HepG2 (cell line): ENCODE results near the gene RNF5. TPM values are rescaled to one million over a fixed set of nuclear protein-coding genes. Genes with fewer than 3 reads are reported as not detected.

ENCODE experiments used
- ATAC-seq: fragments of 200-7000 bp; cut with Tn5 transposase; 3 replicates; pipeline ENCODE4 v1.9.1; 2020; ENCODE audit warnings: mild to moderate bottlenecking, moderate library complexity
- Bru-seq: library from RNA; stranded (reverse); fragments of 400-500 nt; gene quantifications from one replicate; lab custom pipeline; 2021; lab: Mats Ljungman, UMichigan
- BruChase-seq, 2 experiments: library from RNA; stranded (reverse); fragments of 400-500 nt; gene quantifications; one replicate each; lab custom pipeline; 2021; lab: Mats Ljungman, UMichigan
- BruUV-seq: library from RNA; stranded (reverse); fragments of 400-500 nt; replicated peaks from 2 replicates; lab custom pipeline; 2021; lab: Mats Ljungman, UMichigan
- CTCF ChIA-PET: fragments of 300-600 bp; formaldehyde crosslinking; extraction: SDS; loops from one replicate; lab custom pipeline; 2021; ENCODE audit warnings: low total read pairs, inconsistent platforms, low intra/inter-chr PET ratio; lab: Yijun Ruan, JAX
- POLR2A ChIA-PET: fragments of 350-600 bp; sonication (Branson Sonifier 250); formaldehyde crosslinking; loops from one replicate; lab custom pipeline; 2020; ENCODE audit warnings: antibody characterized with exemption, inconsistent platforms; lab: Yijun Ruan, JAX
- DNase-seq: peaks from one replicate; pipeline ENCODE4 v3.0.0-alpha.2; 2015; ENCODE audit warnings: low spot score
- FAIRE-seq: peaks from 3 replicates; lab custom pipeline; 2011; peaks lifted over from hg19 to GRCh38; lab: Jason Lieb, UNC
- H2AFZ ChIP-seq: one replicate; pipeline ENCODE4 v1.6.1; 2011; ENCODE audit warnings: low read length, inconsistent platforms
- H3K27ac ChIP-seq: fragments of 300-600 bp; 3 replicates; pipeline ENCODE4 v1.8.0; 2011; ENCODE audit warnings: mixed run types, mild to moderate bottlenecking, mixed read lengths, low read length, inconsistent platforms; ENCODE audit not compliant: insufficient read depth; ENCODE audit errors: extremely low read length
- H3K27me3 ChIP-seq, 2 experiments: fragments of 200-600 bp in 1 of 2; 2 replicates in 1 of 2; 3 replicates in 1 of 2; pipeline versions ENCODE4 v1.6.0 to v1.8.0; 2011; ENCODE audit warnings: low read length in 2 of 2, mild to moderate bottlenecking in 2 of 2, moderate library complexity in 2 of 2, inconsistent platforms in 1 of 2; ENCODE audit not compliant: insufficient read depth in 2 of 2, control insufficient read depth in 1 of 2
- H3K36me3 ChIP-seq, 2 experiments: fragments of 200-600 bp in 1 of 2; replicated peaks in 1 of 2; 2 replicates in 1 of 2; 3 replicates in 1 of 2; pipeline versions ENCODE4 v1.5.1 to v1.8.0; 2011; ENCODE audit warnings: low read length in 2 of 2, inconsistent platforms in 1 of 2; ENCODE audit not compliant: insufficient read depth in 2 of 2, control insufficient read depth in 1 of 2
- H3K4me1 ChIP-seq: 2 replicates; pipeline ENCODE4 v1.5.1; 2012; ENCODE audit warnings: low read length, inconsistent platforms; ENCODE audit not compliant: insufficient read depth
- H3K4me2 ChIP-seq: 2 replicates; pipeline ENCODE4 v1.6.0; 2011; ENCODE audit warnings: low read depth, low read length, inconsistent platforms
- H3K4me3 ChIP-seq, 3 experiments: fragments of 200-600 bp in 1 of 3; sonication (generic), shearing (Covaris generic) in 1 of 3; replicated peaks in 1 of 3; 2 replicates each; pipeline ENCODE4 v1.5.1; 2011 to 2016; ENCODE audit warnings: low read length in 3 of 3, inconsistent platforms in 2 of 3, low read depth in 2 of 3, mild to moderate bottlenecking in 2 of 3, control low read depth in 1 of 3, mixed read lengths in 1 of 3; ENCODE audit not compliant: insufficient read depth in 1 of 3
- H3K79me2 ChIP-seq: one replicate; pipeline ENCODE4 v1.6.1; 2011; ENCODE audit warnings: low read length, inconsistent platforms; ENCODE audit not compliant: insufficient read depth
- H3K9ac ChIP-seq: 2 replicates; pipeline ENCODE4 v1.6.0; 2011; ENCODE audit warnings: mild to moderate bottlenecking, low read depth, low read length, inconsistent platforms; ENCODE audit not compliant: insufficient read depth
- H3K9me3 ChIP-seq: 2 replicates; pipeline ENCODE4 v1.5.1; 2012; ENCODE audit warnings: mild to moderate bottlenecking, low read length
- H4K20me1 ChIP-seq: 2 replicates; pipeline ENCODE4 v1.6.0; 2011; ENCODE audit warnings: inconsistent platforms, mild to moderate bottlenecking, low read length, moderate library complexity; ENCODE audit not compliant: insufficient read depth
- ATF7-NPFF ChIP-seq: sonication (generic); formaldehyde crosslinking; IDR thresholded peaks from 2 replicates; pipeline ENCODE4 v1.8.1; 2023; ENCODE audit warnings: mild to moderate bottlenecking, low read depth, missing genetic modification reagents, moderate library complexity
- ELF4 ChIP-seq: sonication (generic); formaldehyde crosslinking; IDR thresholded peaks from 2 replicates; pipeline ENCODE4 v1.5.0; 2020; ENCODE audit warnings: missing genetic modification reagents, mild to moderate bottlenecking, moderate library complexity, borderline replicate concordance
- GTF2F1 ChIP-seq: fragments of 150-350 bp; IDR thresholded peaks from 2 replicates; pipeline ENCODE4 v1.6.1; 2014; ENCODE audit warnings: low read length
- GTF3A ChIP-seq: sonication (generic); formaldehyde crosslinking; conservative IDR thresholded peaks from 2 replicates; pipeline ENCODE4 v1.4.0; 2020; ENCODE audit warnings: mild to moderate bottlenecking, missing genetic modification reagents
- HCFC1 ChIP-seq: fragments of 150-350 bp; IDR thresholded peaks from 2 replicates; pipeline ENCODE4 v1.6.1; 2014; ENCODE audit warnings: low read depth, low read length
- HNF4G ChIP-seq, 2 experiments: sonication (generic) in 1 of 2; formaldehyde crosslinking in 1 of 2; IDR thresholded peaks; 2 replicates each; pipeline versions ENCODE4 v1.4.0 to v1.6.1; 2011 to 2020; ENCODE audit warnings: borderline replicate concordance in 2 of 2, low read depth in 2 of 2, mild to moderate bottlenecking in 2 of 2, low read length in 1 of 2, missing genetic modification reagents in 1 of 2, moderate library complexity in 1 of 2
- ISL2 ChIP-seq: sonication (generic); formaldehyde crosslinking; IDR thresholded peaks from 2 replicates; pipeline ENCODE4 v1.5.0; 2020; ENCODE audit warnings: missing genetic modification reagents
- JDP2 ChIP-seq: sonication (generic); formaldehyde crosslinking; IDR thresholded peaks from 2 replicates; pipeline ENCODE4 v1.8.1; 2022; ENCODE audit warnings: missing genetic modification reagents, borderline replicate concordance
- KAT8 ChIP-seq: IDR thresholded peaks from 2 replicates; pipeline ENCODE4 v1.6.1; 2016; ENCODE audit warnings: missing genetic modification reagents, missing compliant biosample characterization
- PHF8 ChIP-seq: sonication (generic); formaldehyde crosslinking; IDR thresholded peaks from 2 replicates; pipeline ENCODE4 v1.5.0; 2020; ENCODE audit warnings: missing genetic modification reagents
- POLR2AphosphoS5 ChIP-seq: IDR thresholded peaks from 2 replicates; pipeline ENCODE4 v1.6.1; 2012; ENCODE audit warnings: low read depth, low read length
- RFXAP ChIP-seq: sonication (generic); formaldehyde crosslinking; IDR thresholded peaks from 2 replicates; pipeline ENCODE4 v1.4.0; 2020; ENCODE audit warnings: missing genetic modification reagents, borderline replicate concordance
- SIN3A ChIP-seq: IDR thresholded peaks from 2 replicates; pipeline ENCODE4 v1.6.1; 2011; ENCODE audit warnings: low read depth, mild to moderate bottlenecking, control low read depth, low read length, borderline replicate concordance
- TFDP1 ChIP-seq: IDR thresholded peaks from 2 replicates; pipeline ENCODE4 v1.6.1; 2016; ENCODE audit warnings: missing compliant biosample characterization, missing genetic modification reagents, borderline replicate concordance
- ZMAT3 ChIP-seq: sonication (generic); formaldehyde crosslinking; conservative IDR thresholded peaks from 2 replicates; pipeline ENCODE4 v1.7.0; 2021; ENCODE audit warnings: missing genetic modification reagents
- ZNF766 ChIP-seq: sonication (generic); formaldehyde crosslinking; IDR thresholded peaks from 2 replicates; pipeline ENCODE4 v1.5.0; 2020; ENCODE audit warnings: missing genetic modification reagents, borderline replicate concordance
- WGBS: methylation state at CpG from one replicate; pipeline ENCODE4 v1.1.6; 2017; ENCODE audit warnings: low lambda C conversion rate; 5-methylcytosine and 5-hydroxymethylcytosine counted together
- in situ Hi-C: cut with HindIII; loops from 2 replicates; pipeline ENCODE4 v1.10.0; 2017; ENCODE audit warnings: low pct_unique_long_range_greater_than_20kb; ENCODE audit not compliant: extremely low pct_ligation_motif_present
- intact Hi-C: fragments of 100-400 bp; cut with micrococcal nuclease; formaldehyde crosslinking; loops from one replicate; pipeline ENCODE4 v1.10.0; 2022; ENCODE audit not compliant: unreplicated experiment
- long read RNA-seq, 2 experiments: library from RNA in 1 of 2; library from polyadenylated mRNA in 1 of 2; stranded (forward) in 1 of 2; unstranded in 1 of 2; transcript quantifications; one replicate each; pipeline ENCODE4 v2.0.0, GENCODE V29; 2019 to 2022
- polyA minus RNA-seq, 3 experiments: library from RNA; depleted of rRNA, polyadenylated mRNA; stranded (reverse); fragments of >200 nt; gene quantifications; 2 replicates each; pipeline ENCODE4 v1.2.3, GENCODE V29; 2011; ENCODE audit warnings: low replicate concordance in 1 of 3
- polyA plus RNA-seq, 8 experiments: library from polyadenylated mRNA; depleted of rRNA in 3 of 8; stranded (reverse) in 7 of 8; unstranded in 1 of 8; fragments of >200 nt; fragmentation: Illumina TruSeq in 4 of 8; extraction: Trizol in 4 of 8; gene quantifications; 2 replicates each; pipeline versions ENCODE4 v1.2.1 to v1.2.3, GENCODE V29; 2011 to 2016; ENCODE audit warnings: low read depth in 4 of 8, missing spikeins in 1 of 8, mixed read lengths in 1 of 8; ENCODE audit not compliant: insufficient read depth in 1 of 8
- total RNA-seq, 5 experiments: library from RNA; depleted of rRNA; stranded (reverse); fragments of >200 nt; fragmentation: Illumina TruSeq; extraction: Trizol; gene quantifications; 2 replicates each; pipeline ENCODE4 v1.2.3, GENCODE V29; 2016; ENCODE audit warnings: low read depth in 1 of 5

The RNF5 gene
- total RNA-seq (2016; rRNA removed; fragmentation: Illumina TruSeq; extraction: Trizol) (98.0 and 107 TPM in 2 replicates), polyA plus RNA-seq (2011; rRNA removed) (117 and 131 TPM in 2 replicates), polyA minus RNA-seq (2011; rRNA and poly(A)+ RNA removed; ENCODE audit: low replicate concordance) (64.0 and 99.2 TPM in 2 replicates), Bru-seq, nascent RNA (percentile 93 among the genes with signal in this experiment), BruChase-seq, experiment 1, labeled RNA remaining after a 6-hour chase (percentile 97 among the genes with signal in this experiment), BruChase-seq, experiment 2, labeled RNA remaining after a 2-hour chase (percentile 94 among the genes with signal in this experiment)
- total RNA-seq (2016; cell fraction: cytosol; rRNA removed; fragmentation: Illumina TruSeq; extraction: Trizol; ENCODE audit: low read depth): 51.1 and 51.5 TPM in 2 replicates
- 100 and 113 TPM in 2 replicates for total RNA-seq (2016; cell fraction: insoluble cytoplasmic fraction; rRNA removed; fragmentation: Illumina TruSeq; extraction: Trizol)
- 81.3 and 84.1 TPM in 2 replicates for total RNA-seq (2016; cell fraction: membrane; rRNA removed; fragmentation: Illumina TruSeq; extraction: Trizol)
- 38.9 and 40.1 TPM in 2 replicates for total RNA-seq (2016; cell fraction: nucleus; rRNA removed; fragmentation: Illumina TruSeq; extraction: Trizol)
- 180 and 181 TPM in 2 replicates for polyA plus RNA-seq (2011; cell fraction: cytosol; rRNA removed)
- polyA plus RNA-seq (2011; cell fraction: nucleus; rRNA removed): 49.7 and 51.1 TPM in 2 replicates
- polyA plus RNA-seq (2012): 124 and 133 TPM in 2 replicates
- polyA plus RNA-seq (2016; cell fraction: cytosol; fragmentation: Illumina TruSeq; extraction: Trizol; ENCODE audit: low read depth): 72.5 TPM in 2 replicates
- 150 and 151 TPM in 2 replicates for polyA plus RNA-seq (2016; cell fraction: insoluble cytoplasmic fraction; fragmentation: Illumina TruSeq; extraction: Trizol; ENCODE audit: low read depth)
- 109 and 112 TPM in 2 replicates for polyA plus RNA-seq (2016; cell fraction: membrane; fragmentation: Illumina TruSeq; extraction: Trizol; ENCODE audit: low read depth)
- 75.3 and 76.6 TPM in 2 replicates for polyA plus RNA-seq (2016; cell fraction: nucleus; fragmentation: Illumina TruSeq; extraction: Trizol; ENCODE audit: insufficient read depth, low read depth)
- 36.3 and 44.2 TPM in 2 replicates for polyA minus RNA-seq (2011; cell fraction: cytosol; rRNA and poly(A)+ RNA removed)
- polyA minus RNA-seq (2011; cell fraction: nucleus; rRNA and poly(A)+ RNA removed): 16.9 and 18.9 TPM in 2 replicates
- long read RNA-seq, experiment 1, partial matches to known transcripts: 12 of 14 reads
- long read RNA-seq, experiment 1, other reads (novel, unspliced or antisense): 2 of 14 reads
- long read RNA-seq, experiment 2, transcript RNF5-203 (6 exons, 1,168 nt): major isoform, 53 of 112 reads
- long read RNA-seq, experiment 2, partial matches to known transcripts: 32 of 112 reads
- long read RNA-seq, experiment 2, other reads (novel, unspliced or antisense): 27 of 112 reads

GRCh38 chr6:32177788-32178546, at the start of gene RNF5:
RNF5 (plus strand) TSS chr6:32178405; CDS start chr6:32178512, 107 bp downstream.
- H2AFZ ChIP-seq: no peak within 1 kb of the TSS
- ATAC-seq: peak; percentile 90
- CTCF ChIA-PET: interaction anchor here (0.9 kb wide), 1 partner anchor 59 kb away, joined by 3 read pairs; no protein-coding TSS in a partner anchor
- peak; percentile 9; the same call in 1 of the 2 replicates for TF ChIP-seq KAT8
- 0 out of 2 replicates have a peak, but pooled peaks have one; percentile 24 for TF ChIP-seq ZMAT3 (CRISPR knock-in tag)
- TF ChIP-seq GTF3A (CRISPR knock-in tag): no peak
- TF ChIP-seq ATF7-NPFF: 0 out of 2 replicates have a peak, but pooled peaks have one; percentile 16
- TF ChIP-seq TFDP1 (CRISPR knock-in tag): peak; percentile 25; the same call in 1 of the 2 replicates
- peak; percentile 37; the same call in 1 of the 2 replicates for TF ChIP-seq POLR2AphosphoS5
- TF ChIP-seq RFXAP (CRISPR knock-in tag): peak; percentile 97
- peak; percentile 86 for TF ChIP-seq HNF4G (IDR thresholded peaks at IDR 0.05; ENCODE audit: borderline replicate concordance, low read depth, low read length)
- peak; percentile 63; the same call in 1 of the 2 replicates for TF ChIP-seq HNF4G (CRISPR knock-in tag; IDR thresholded peaks at IDR 0.05; ENCODE audit: borderline replicate concordance, low read depth)
- peak; percentile 25; the same call in 1 of the 2 replicates for TF ChIP-seq HCFC1
- peak; percentile 95 for TF ChIP-seq ELF4
- TF ChIP-seq ZNF766 (CRISPR knock-in tag): 0 out of 2 replicates have a peak, but pooled peaks have one; percentile 80
- TF ChIP-seq PHF8 (CRISPR knock-in tag): no peak
- 0 out of 2 replicates have a peak, but pooled peaks have one; percentile 34 for TF ChIP-seq ISL2 (CRISPR knock-in tag)
- TF ChIP-seq GTF2F1: 0 out of 2 replicates have a peak, but pooled peaks have one; percentile 5
- no peak for TF ChIP-seq JDP2 (CRISPR knock-in tag)
- peak; percentile 75; the same call in 1 of the 2 replicates for TF ChIP-seq SIN3A

More at GRCh38 chr6:32177788-32178546, at the start of gene RNF5:
- DNase-seq (peak; percentile 100), FAIRE-seq (peak; percentile 99)
- H4K20me1 ChIP-seq: no peaks in the 10 kb centered on the region
- intact Hi-C loops: loop anchor here (1.0 to 5.0 kb wide), 6 partner anchors 12 to 1089 kb away; partner anchors contain the start of genes ATF6B, PBX2 and PPT2
- H3K4me3 ChIP-seq: peak within 1 kb of the TSS; percentile 96 to 98 (median 98)
- H3K27me3 ChIP-seq: no peaks in the 10 kb centered on the region; a peak in 1 of 5 replicates
- WGBS: under 1% methylated on average over 33 of the region's 33 CpGs
- peaks cover 49% of the 10 kb centered on the region for H3K79me2 ChIP-seq
- H3K4me2 ChIP-seq: peak within 1 kb of the TSS; percentile 98
- peaks cover 54% of the 10 kb centered on the region for H3K4me1 ChIP-seq
- peak within 1 kb of the TSS; percentile 90 for H3K9ac ChIP-seq
- peaks cover 19 to 25% of the 10 kb centered on the region in 2 experiments; a peak in 4 of 5 replicates for H3K36me3 ChIP-seq
- in situ Hi-C loops: no loop called here
- no TSS peak for BruUV-seq
- POLR2A ChIA-PET: interaction anchor here (0.6 to 5.8 kb wide), 23 partner anchors 9 to 1093 kb away, joined by 3 to 127 read pairs (median 5); partner anchors contain the start of genes ATF6B, CFB, FKBPL and GPANK1
- no peaks in the 10 kb centered on the region for H3K9me3 ChIP-seq
- peak within 1 kb of the TSS; percentile 97 for H3K27ac ChIP-seq
